ENCODE data around the gene FSTL5. TPM values are rescaled to one million over a fixed set of nuclear protein-coding genes. Genes with fewer than 3 reads are reported as not detected.

The FSTL5 gene
- total and polyA plus RNA-seq, 2 donors (not counting 3 experiments of a cell fraction or from before 2014, with no cell fraction given) = 1.3 to 1.9 TPM

DNA sequence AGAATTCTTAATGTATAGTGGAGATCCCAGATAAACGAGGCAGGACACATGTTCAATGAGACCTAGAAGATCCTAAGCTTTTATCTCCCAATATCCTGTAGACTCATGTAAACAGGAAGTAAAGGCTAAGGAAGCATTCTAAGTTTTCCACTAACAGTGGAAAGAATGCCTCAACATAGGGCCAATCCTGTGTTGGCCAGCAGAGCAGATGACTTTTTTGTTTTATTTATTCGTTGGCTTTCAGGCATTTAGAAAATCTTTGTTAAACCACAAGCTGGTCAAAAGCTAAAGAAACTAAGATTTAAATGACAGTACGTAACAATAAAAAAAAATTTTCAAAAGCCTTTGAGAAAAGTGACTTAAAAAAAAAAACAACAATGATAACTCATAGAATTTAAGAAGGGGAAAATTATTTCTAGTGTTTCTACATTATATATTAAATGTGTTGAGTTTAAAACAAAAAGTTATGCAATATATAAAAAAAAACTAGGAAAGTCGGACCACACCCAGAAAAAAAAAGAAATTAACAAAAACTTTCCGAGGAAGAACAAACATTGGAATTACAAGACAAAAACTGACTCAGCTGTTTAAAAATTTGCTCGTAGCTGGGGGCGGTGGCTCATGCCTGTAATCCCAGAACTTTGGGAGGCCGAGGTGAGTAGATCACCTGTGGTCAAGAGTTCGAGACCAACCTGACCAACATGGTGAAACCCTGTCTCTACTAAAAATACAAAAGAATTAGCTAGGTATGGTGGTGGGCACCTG, 759.3 kb downstream of the FSTL5 start:
- dilution Hi-C loops (cut with MboI; ENCODE audit: extremely low pct_ligation_motif_present, low sequenced_read_pairs) = no loop called here
- no peak for FAIRE-seq

More for the DNA sequence above, 759.3 kb downstream of the FSTL5 start:
- POLR2A ChIA-PET = no interaction called here
- Histone ChIP-seq H4K20me1 (replicated peaks; ENCODE audit: control insufficient read depth, extremely low read depth, insufficient read depth, low read length) (no peaks in the 10 kb centered on the region), H3K79me2 (ENCODE audit: control insufficient read depth, insufficient read depth, low read length) (no peaks in the 10 kb centered on the region), H3K4me3 (replicated peaks in 1 of 3; ENCODE audit: insufficient read depth in 1 of 3, low read depth in 1 of 3, low read length in 3 of 3) (no peak overlapping the region), H3K27ac (ENCODE audit: insufficient read depth, low read depth, low read length) (no peak overlapping the region), H2AFZ (ENCODE audit: low read depth, low read length) (no peak overlapping the region), H3K4me2 (ENCODE audit: insufficient read depth, low read length) (no peak overlapping the region), H3K4me1 (ENCODE audit: control insufficient read depth, extremely low read depth, insufficient read depth, low read length) (peaks cover 6% of the 10 kb centered on the region), H3K27me3 (ENCODE audit: control insufficient read depth in 2 of 2, insufficient read depth in 2 of 2, low read length in 2 of 2) (no peaks in the 10 kb centered on the region), H3K9ac (replicated peaks; ENCODE audit: extremely low read depth, insufficient read depth, low read length) (no peak overlapping the region), H3K36me3 (ENCODE audit: control insufficient read depth in 2 of 2, extremely low read depth in 1 of 2, insufficient read depth in 2 of 2, low read length in 2 of 2) (no peaks in the 10 kb centered on the region), H3K9me3 (replicated peaks; ENCODE audit: control insufficient read depth, insufficient read depth, low read length) (no peaks in the 10 kb centered on the region), H3K9me1 (replicated peaks; ENCODE audit: control insufficient read depth, extremely low read depth, insufficient read depth, low read length) (no peaks in the 10 kb centered on the region)
- intact Hi-C loops (cut with micrococcal nuclease) = no loop called here
- CTCF ChIA-PET = interaction anchor here (0.8 to 1.2 kb wide), 2 partner anchors 128 to 547 kb away, joined by 3 read pairs; no protein-coding TSS in a partner anchor
- BruUV-seq (replicated peaks) = no TSS peak
- DNase-seq (ENCODE audit: low read depth, low spot score) = no peak
- TF ChIP-seq POLR2AphosphoS5 (IDR thresholded peaks at IDR 0.05; ENCODE audit: insufficient read depth, low read depth, low read length) (no peak), EZH2 (IDR thresholded peaks at IDR 0.05; ENCODE audit: borderline replicate concordance, low read depth, low read length, severe bottlenecking) (no peak), FOS (IDR thresholded peaks at IDR 0.05; ENCODE audit: borderline replicate concordance, insufficient read depth, low read length) (no peak), JUN (IDR thresholded peaks at IDR 0.05; ENCODE audit: borderline replicate concordance, insufficient read depth, insufficient read length, low read depth) (no peak), GATA2 (IDR thresholded peaks at IDR 0.05; ENCODE audit: insufficient read depth, insufficient read length, low read depth, low read length) (no peak), MYC (IDR thresholded peaks at IDR 0.05; ENCODE audit: low read depth, low read length) (no peak), POLR2A (IDR thresholded peaks at IDR 0.05; ENCODE audit: low read depth, low read length) (no peak)
- TF ChIP-seq, protein P1, sequence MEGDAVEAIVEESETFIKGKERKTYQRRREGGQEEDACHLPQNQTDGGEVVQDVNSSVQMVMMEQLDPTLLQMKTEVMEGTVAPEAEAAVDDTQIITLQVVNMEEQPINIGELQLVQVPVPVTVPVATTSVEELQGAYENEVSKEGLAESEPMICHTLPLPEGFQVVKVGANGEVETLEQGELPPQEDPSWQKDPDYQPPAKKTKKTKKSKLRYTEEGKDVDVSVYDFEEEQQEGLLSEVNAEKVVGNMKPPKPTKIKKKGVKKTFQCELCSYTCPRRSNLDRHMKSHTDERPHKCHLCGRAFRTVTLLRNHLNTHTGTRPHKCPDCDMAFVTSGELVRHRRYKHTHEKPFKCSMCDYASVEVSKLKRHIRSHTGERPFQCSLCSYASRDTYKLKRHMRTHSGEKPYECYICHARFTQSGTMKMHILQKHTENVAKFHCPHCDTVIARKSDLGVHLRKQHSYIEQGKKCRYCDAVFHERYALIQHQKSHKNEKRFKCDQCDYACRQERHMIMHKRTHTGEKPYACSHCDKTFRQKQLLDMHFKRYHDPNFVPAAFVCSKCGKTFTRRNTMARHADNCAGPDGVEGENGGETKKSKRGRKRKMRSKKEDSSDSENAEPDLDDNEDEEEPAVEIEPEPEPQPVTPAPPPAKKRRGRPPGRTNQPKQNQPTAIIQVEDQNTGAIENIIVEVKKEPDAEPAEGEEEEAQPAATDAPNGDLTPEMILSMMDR (IDR thresholded peaks at IDR 0.05; ENCODE audit: extremely low read depth in 1 of 2, insufficient read depth in 1 of 2, low read depth in 1 of 2, low read length in 2 of 2) = no peak
- TF ChIP-seq, protein P2, sequence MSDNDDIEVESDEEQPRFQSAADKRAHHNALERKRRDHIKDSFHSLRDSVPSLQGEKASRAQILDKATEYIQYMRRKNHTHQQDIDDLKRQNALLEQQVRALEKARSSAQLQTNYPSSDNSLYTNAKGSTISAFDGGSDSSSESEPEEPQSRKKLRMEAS (IDR thresholded peaks at IDR 0.05; ENCODE audit: insufficient read depth, insufficient read length) = no peak

All from endothelial cell of umbilical vein (primary cell).